HepG2 (cell line): ENCODE data around the gene GPSM1. TPM values are rescaled to one million over a fixed set of nuclear protein-coding genes. Genes with fewer than 3 reads are reported as not detected.

Experiments used
- EED ChIP-seq: sonication (generic); formaldehyde crosslinking; IDR thresholded peaks from 2 replicates; pipeline ENCODE4 v1.5.0; 2020; ENCODE audit warnings: mild to moderate bottlenecking, missing genetic modification reagents
- MTA1 ChIP-seq: sonication (generic); formaldehyde crosslinking; IDR thresholded peaks from 2 replicates; pipeline ENCODE4 v1.4.0; 2020; ENCODE audit warnings: missing genetic modification reagents, mild to moderate bottlenecking, borderline replicate concordance
- MXD1 ChIP-seq: sonication (generic); formaldehyde crosslinking; IDR thresholded peaks from 2 replicates; pipeline ENCODE4 v1.4.0; 2020; ENCODE audit warnings: mild to moderate bottlenecking, missing genetic modification reagents
- MYC ChIP-seq: sonication (generic); formaldehyde crosslinking; IDR thresholded peaks from 2 replicates; pipeline ENCODE4 v1.9.0; 2021; ENCODE audit warnings: missing genetic modification reagents, borderline replicate concordance
- POLR2AphosphoS5 ChIP-seq: IDR thresholded peaks from 2 replicates; pipeline ENCODE4 v1.6.1; 2012; ENCODE audit warnings: low read depth, low read length
- PTBP1 ChIP-seq: fragments of 200-400 bp; formaldehyde crosslinking; IDR thresholded peaks from 2 replicates; pipeline ENCODE4 v1.6.1; 2018; ENCODE audit warnings: low read length, low read depth; ENCODE audit not compliant: poor library complexity, severe bottlenecking
- RARA ChIP-seq: IDR thresholded peaks from 2 replicates; pipeline ENCODE4 v1.6.1; 2016; ENCODE audit warnings: missing genetic modification reagents, missing compliant biosample characterization
- REPIN1 ChIP-seq: sonication (generic); formaldehyde crosslinking; IDR thresholded peaks from 2 replicates; pipeline ENCODE4 v1.8.0; 2022; ENCODE audit warnings: missing genetic modification reagents, low read depth, mild to moderate bottlenecking, borderline replicate concordance
- SALL1 ChIP-seq: sonication (generic); formaldehyde crosslinking; IDR thresholded peaks from 2 replicates; pipeline ENCODE4 v1.8.0; 2022; ENCODE audit warnings: mild to moderate bottlenecking, missing genetic modification reagents
- SNAPC4 ChIP-seq: sonication (generic); formaldehyde crosslinking; IDR thresholded peaks from 2 replicates; pipeline ENCODE4 v1.4.0; 2020; ENCODE audit warnings: mild to moderate bottlenecking, missing genetic modification reagents
- TRAFD1 ChIP-seq: sonication (generic); formaldehyde crosslinking; IDR thresholded peaks from 2 replicates; pipeline ENCODE4 v1.5.1; 2020; ENCODE audit warnings: missing genetic modification reagents, mild to moderate bottlenecking, borderline replicate concordance
- ZBTB2 ChIP-seq: sonication (generic); formaldehyde crosslinking; IDR thresholded peaks from 2 replicates; pipeline ENCODE4 v1.8.0; 2022; ENCODE audit warnings: low read depth, missing genetic modification reagents
- ZNF10 ChIP-seq: sonication (generic); formaldehyde crosslinking; IDR thresholded peaks from 2 replicates; pipeline ENCODE4 v1.4.0; 2020; ENCODE audit warnings: mild to moderate bottlenecking, low read depth, missing genetic modification reagents, borderline replicate concordance
- ZNF121 ChIP-seq: sonication (generic); formaldehyde crosslinking; IDR thresholded peaks from 2 replicates; pipeline ENCODE4 v1.5.0; 2020; ENCODE audit warnings: mild to moderate bottlenecking, missing genetic modification reagents
- ZNF709 ChIP-seq: sonication (generic); formaldehyde crosslinking; IDR thresholded peaks from 2 replicates; pipeline ENCODE4 v1.5.0; 2020; ENCODE audit warnings: mild to moderate bottlenecking, missing genetic modification reagents
- ZNF772 ChIP-seq: sonication (generic); formaldehyde crosslinking; IDR thresholded peaks from 2 replicates; pipeline ENCODE4 v1.5.0; 2020; ENCODE audit warnings: mild to moderate bottlenecking, missing genetic modification reagents
- ZNF788 ChIP-seq: sonication (generic); formaldehyde crosslinking; IDR thresholded peaks from 2 replicates; pipeline ENCODE4 v1.5.0; 2020; ENCODE audit warnings: mild to moderate bottlenecking, missing genetic modification reagents, borderline replicate concordance
- polyA plus RNA-seq, 8 experiments: library from polyadenylated mRNA; depleted of rRNA in 3 of 8; stranded (reverse) in 7 of 8; unstranded in 1 of 8; fragments of >200 nt; fragmentation: Illumina TruSeq in 4 of 8; extraction: Trizol in 4 of 8; gene quantifications; 2 replicates each; pipeline versions ENCODE4 v1.2.1 to v1.2.3, GENCODE V29; 2011 to 2016; ENCODE audit warnings: low read depth in 4 of 8, missing spikeins in 1 of 8, mixed read lengths in 1 of 8; ENCODE audit not compliant: insufficient read depth in 1 of 8
- total RNA-seq, 5 experiments: library from RNA; depleted of rRNA; stranded (reverse); fragments of >200 nt; fragmentation: Illumina TruSeq; extraction: Trizol; gene quantifications; 2 replicates each; pipeline ENCODE4 v1.2.3, GENCODE V29; 2016; ENCODE audit warnings: low read depth in 1 of 5

GPSM1 gene
- total and polyA plus RNA-seq, 2 of the 13 experiments (the other 11 are each of a cell fraction or from before 2014, with no cell fraction given) = 1.0 to 2.4 TPM

- TF ChIP-seq ZBTB2 (CRISPR knock-in tag) = no peak
- no peak for TF ChIP-seq PTBP1
- TF ChIP-seq POLR2AphosphoS5 = peak; percentile 26; the same call in 1 of the 2 replicates
- peak; percentile 52; the same call in 1 of the 2 replicates for TF ChIP-seq SALL1
- peak; percentile 85; the same call in 1 of the 2 replicates for TF ChIP-seq MXD1 (CRISPR knock-in tag)
- TF ChIP-seq MYC (CRISPR knock-in tag) = peak; percentile 82; the same call in 1 of the 2 replicates
- peak; percentile 48; the same call in 1 of the 2 replicates for TF ChIP-seq ZNF788 (CRISPR knock-in tag)
- no peak for TF ChIP-seq ZNF10 (CRISPR knock-in tag)
- TF ChIP-seq TRAFD1 (CRISPR knock-in tag) = no peak
- peak; percentile 41; the same call in 1 of the 2 replicates for TF ChIP-seq ZNF709 (CRISPR knock-in tag)
- TF ChIP-seq MTA1 (CRISPR knock-in tag) = 0 out of 2 replicates have a peak, but pooled peaks have one; percentile 9
- peak; percentile 35; the same call in 1 of the 2 replicates for TF ChIP-seq RARA
- peak; percentile 71 for TF ChIP-seq REPIN1 (CRISPR knock-in tag)
- 0 out of 2 replicates have a peak, but pooled peaks have one; percentile 56 for TF ChIP-seq SNAPC4
- peak; percentile 80 for TF ChIP-seq ZNF772 (CRISPR knock-in tag)
- peak; percentile 68; the same call in 1 of the 2 replicates for TF ChIP-seq ZNF121 (CRISPR knock-in tag)
- TF ChIP-seq EED = 0 out of 2 replicates have a peak, but pooled peaks have one; percentile 13
Measured at GRCh38 chr9:136345281-136346156, 18.2 kb downstream of the GPSM1 start (continued).
